Loucy (cell line): ENCODE measurements around the gene TTC8.

Experiments
- H2AFZ ChIP-seq: fragments of 200-600 bp; sonication (generic); 2 replicates; pipeline ENCODE4 v1.6.0; 2016; ENCODE audit warnings: antibody characterized with exemption, mild to moderate bottlenecking, low read length, moderate library complexity
- H3F3A ChIP-seq: fragments of 200-600 bp; 2 replicates; pipeline ENCODE4 v1.6.0; 2016; ENCODE audit warnings: antibody characterized with exemption, low read depth, mild to moderate bottlenecking
- H3K27me3 ChIP-seq: fragments of 200-600 bp; sonication (generic); 2 replicates; pipeline ENCODE4 v1.6.1; 2014; ENCODE audit warnings: low read length, mild to moderate bottlenecking; ENCODE audit not compliant: insufficient read depth, poor library complexity, severe bottlenecking
- H3K36me3 ChIP-seq: fragments of 200-600 bp; sonication (generic); 2 replicates; pipeline ENCODE4 v1.6.1; 2016; ENCODE audit warnings: low read length; ENCODE audit not compliant: insufficient read depth
- H3K4me1 ChIP-seq: fragments of 200-600 bp; sonication (generic); 2 replicates; pipeline ENCODE4 v1.5.1; 2014; ENCODE audit warnings: low read length, mild to moderate bottlenecking; ENCODE audit not compliant: insufficient read depth, poor library complexity, severe bottlenecking
- H3K4me2 ChIP-seq: fragments of 200-600 bp; sonication (generic); 2 replicates; pipeline ENCODE4 v1.6.0; 2014; ENCODE audit warnings: antibody characterized with exemption, low read length, low read depth, mild to moderate bottlenecking; ENCODE audit not compliant: poor library complexity, severe bottlenecking
- H3K4me3 ChIP-seq: fragments of 200-600 bp; sonication (generic); 2 replicates; pipeline ENCODE4 v1.5.1; 2014; ENCODE audit warnings: low read length, mild to moderate bottlenecking, mixed read lengths; ENCODE audit not compliant: poor library complexity, severe bottlenecking
- H3K79me2 ChIP-seq: fragments of 200-600 bp; sonication (generic); 2 replicates; pipeline ENCODE4 v1.6.1; 2014; ENCODE audit warnings: low read length; ENCODE audit not compliant: insufficient read depth
- H3K9ac ChIP-seq: fragments of 200-600 bp; sonication (generic); 2 replicates; pipeline ENCODE4 v1.6.0; 2014; ENCODE audit warnings: mild to moderate bottlenecking, low read depth, low read length, moderate library complexity; ENCODE audit not compliant: poor library complexity, severe bottlenecking
- H3K9me2 ChIP-seq: fragments of 200-600 bp; sonication (generic); replicated peaks from 2 replicates; pipeline ENCODE4 v1.6.1; 2016; ENCODE audit warnings: low read depth, low read length, mixed read lengths
- H3K9me3 ChIP-seq: fragments of 200-600 bp; sonication (generic); 2 replicates; pipeline ENCODE4 v1.6.1; 2014; ENCODE audit warnings: mild to moderate bottlenecking, antibody characterized with exemption, low read length, low read depth; ENCODE audit not compliant: insufficient read depth
- H4K20me1 ChIP-seq: fragments of 200-600 bp; sonication (generic); 2 replicates; pipeline ENCODE4 v1.6.0; 2014; ENCODE audit warnings: antibody characterized with exemption, low read length, mild to moderate bottlenecking; ENCODE audit not compliant: insufficient read depth, poor library complexity, severe bottlenecking
- CTCF ChIP-seq: fragments of 200-600 bp; sonication (generic); conservative IDR thresholded peaks from 2 replicates; pipeline ENCODE4 v1.5.1; 2014; ENCODE audit warnings: mild to moderate bottlenecking, antibody characterized with exemption, low read length
- EZH2phosphoT487 ChIP-seq: fragments of 200-600 bp; IDR thresholded peaks from 2 replicates; pipeline ENCODE4 v1.6.1; 2018; ENCODE audit warnings: antibody characterized with exemption, mild to moderate bottlenecking, moderate library complexity, borderline replicate concordance

Gene TTC8

GRCh38 chr14:88791629-88792472 is 32.6 kb upstream of the TTC8 start:
- H3K36me3 ChIP-seq, result no peaks in the 10 kb centered on the region
- peak overlapping the region; percentile 77 for H3K4me3 ChIP-seq
- H3K4me2 ChIP-seq, result peak overlapping the region; percentile 84
- TF ChIP-seq CTCF, result no peak
- no peak for TF ChIP-seq EZH2phosphoT487
- peak overlapping the region; percentile 29 for H3K9ac ChIP-seq
- H4K20me1 ChIP-seq, result no peaks in the 10 kb centered on the region
- H3K79me2 ChIP-seq, result no peaks in the 10 kb centered on the region
- no peaks in the 10 kb centered on the region for H3K9me3 ChIP-seq
- H3K9me2 ChIP-seq, result no peaks in the 10 kb centered on the region
- no peaks in the 10 kb centered on the region for H3F3A ChIP-seq
- H3K27me3 ChIP-seq, result peaks cover 28% of the 10 kb centered on the region
- H2AFZ ChIP-seq, result peak overlapping the region; percentile 92
- H3K4me1 ChIP-seq, result peaks cover 5% of the 10 kb centered on the region

- Histone ChIP-seq H3K27me3 (peaks cover 28% of the 10 kb centered on the region), H3K36me3 (no peaks in the 10 kb centered on the region), H3K4me2 (peak within 1 kb of the TSS; percentile 84), H3K4me1 (peaks cover 5% of the 10 kb centered on the region), H3K4me3 (peak within 1 kb of the TSS; percentile 77), H3K9me2 (no peaks in the 10 kb centered on the region), H4K20me1 (no peaks in the 10 kb centered on the region), H3K79me2 (no peaks in the 10 kb centered on the region), H2AFZ (peak within 1 kb of the TSS; percentile 92), H3K9ac (peak within 1 kb of the TSS; percentile 47), H3F3A (no peaks in the 10 kb centered on the region), H3K9me3 (no peaks in the 10 kb centered on the region)
- TF ChIP-seq EZH2phosphoT487 (no peak), CTCF (peak; percentile 5; the same call in 1 of the 2 replicates)
These were observed 31.8 kb upstream of the TTC8 start, which contains the start of gene EML5 for GRCh38 chr14:88792473-88793258. Gene EML5 (minus strand): TSS chr14:88792953. CDS start chr14:88792503, 450 bp downstream.

DNA sequence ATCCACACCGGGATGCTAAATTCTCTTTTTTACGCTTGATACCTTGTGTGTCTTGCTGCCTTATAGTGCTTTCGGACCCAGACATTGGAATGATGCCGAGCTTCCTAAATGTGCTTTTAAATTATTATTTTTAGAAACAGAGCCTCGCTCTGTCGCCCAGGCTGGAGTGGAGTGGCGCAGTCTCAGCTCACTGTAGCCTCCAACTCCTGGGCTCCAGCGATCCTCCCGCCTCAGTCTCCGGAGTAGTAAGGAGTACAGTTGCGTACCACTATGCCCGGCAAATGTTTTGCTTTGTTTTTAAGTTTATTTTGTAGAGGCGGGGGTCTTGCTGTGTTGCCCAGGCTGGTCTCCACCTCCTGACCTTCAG is 31.2 kb upstream of the TTC8 start:
- no peaks in the 10 kb centered on the region for H3F3A ChIP-seq
- no peaks in the 10 kb centered on the region for H3K9me2 ChIP-seq
- no peaks in the 10 kb centered on the region for H3K36me3 ChIP-seq
- no peak for TF ChIP-seq EZH2phosphoT487
- no peak for TF ChIP-seq CTCF
- H3K4me1 ChIP-seq, result peaks cover 5% of the 10 kb centered on the region
- peak overlapping the region; percentile 92 for H2AFZ ChIP-seq
- no peaks in the 10 kb centered on the region for H3K9me3 ChIP-seq
- peak overlapping the region; percentile 84 for H3K4me2 ChIP-seq
- peak overlapping the region; percentile 47 for H3K9ac ChIP-seq
- H4K20me1 ChIP-seq, result no peaks in the 10 kb centered on the region
- H3K27me3 ChIP-seq, result peaks cover 28% of the 10 kb centered on the region
- peak overlapping the region; percentile 77 for H3K4me3 ChIP-seq
- H3K79me2 ChIP-seq, result no peaks in the 10 kb centered on the region
